Measurements from ENCODE around the gene GJA4.

DNA sequence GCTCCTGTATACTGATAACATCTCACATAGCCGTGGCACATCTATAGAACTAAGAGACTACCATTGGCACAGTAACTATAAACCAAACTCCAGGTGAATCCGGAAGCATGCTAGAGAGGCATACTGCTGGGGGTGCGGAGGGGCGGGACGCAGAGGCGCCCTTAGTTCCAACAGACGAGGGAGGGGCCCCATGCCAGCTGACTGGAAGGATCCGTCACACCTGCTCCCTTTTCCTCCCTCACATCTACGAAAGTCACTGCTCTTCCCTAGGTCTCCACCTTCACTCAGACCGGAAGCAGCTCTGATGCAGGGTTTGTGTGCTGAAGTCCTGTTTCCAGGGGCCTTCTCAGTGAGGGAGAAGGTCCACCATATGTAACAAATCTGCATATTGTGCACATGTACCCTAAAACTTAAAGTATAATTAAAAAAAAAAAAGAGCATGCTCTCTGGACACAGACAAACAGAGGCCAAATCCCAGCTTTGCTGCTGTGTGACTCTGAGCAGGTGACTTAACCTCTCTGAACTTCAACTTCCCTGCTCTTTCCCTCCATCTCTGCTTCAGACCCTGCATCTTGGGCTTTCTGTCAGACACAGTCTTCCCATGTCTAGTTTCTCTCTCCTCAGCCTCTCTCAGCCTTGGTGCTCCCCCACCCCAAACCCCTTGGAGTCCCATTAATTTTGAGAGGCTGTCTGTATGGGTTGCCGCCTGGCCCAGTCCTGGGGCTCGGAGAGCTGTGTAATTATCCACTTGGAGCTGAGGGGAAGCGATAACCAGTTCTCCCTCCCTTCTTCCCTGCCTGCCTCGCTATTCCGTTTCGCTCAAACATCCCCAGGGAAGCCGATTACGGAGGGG, 45.8 kb upstream of the GJA4 start:
- no peak for TF ChIP-seq TCF7 (IDR thresholded peaks at IDR 0.05; ENCODE audit: low read depth)
- TF ChIP-seq, protein P1, sequence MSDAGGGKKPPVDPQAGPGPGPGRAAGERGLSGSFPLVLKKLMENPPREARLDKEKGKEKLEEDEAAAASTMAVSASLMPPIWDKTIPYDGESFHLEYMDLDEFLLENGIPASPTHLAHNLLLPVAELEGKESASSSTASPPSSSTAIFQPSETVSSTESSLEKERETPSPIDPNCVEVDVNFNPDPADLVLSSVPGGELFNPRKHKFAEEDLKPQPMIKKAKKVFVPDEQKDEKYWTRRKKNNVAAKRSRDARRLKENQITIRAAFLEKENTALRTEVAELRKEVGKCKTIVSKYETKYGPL (CRISPR knock-in tag; IDR thresholded peaks at IDR 0.05): no peak
- TF ChIP-seq FOXP1 (IDR thresholded peaks at IDR 0.05): no peak
- TF ChIP-seq FOXP1 (CRISPR knock-in tag; IDR thresholded peaks at IDR 0.05): no peak
- no peak for TF ChIP-seq FOXK2 (IDR thresholded peaks at IDR 0.05)
- TF ChIP-seq ZNF747 (CRISPR knock-in tag; IDR thresholded peaks at IDR 0.05; ENCODE audit: borderline replicate concordance): no peak
- TF ChIP-seq, protein P2, sequence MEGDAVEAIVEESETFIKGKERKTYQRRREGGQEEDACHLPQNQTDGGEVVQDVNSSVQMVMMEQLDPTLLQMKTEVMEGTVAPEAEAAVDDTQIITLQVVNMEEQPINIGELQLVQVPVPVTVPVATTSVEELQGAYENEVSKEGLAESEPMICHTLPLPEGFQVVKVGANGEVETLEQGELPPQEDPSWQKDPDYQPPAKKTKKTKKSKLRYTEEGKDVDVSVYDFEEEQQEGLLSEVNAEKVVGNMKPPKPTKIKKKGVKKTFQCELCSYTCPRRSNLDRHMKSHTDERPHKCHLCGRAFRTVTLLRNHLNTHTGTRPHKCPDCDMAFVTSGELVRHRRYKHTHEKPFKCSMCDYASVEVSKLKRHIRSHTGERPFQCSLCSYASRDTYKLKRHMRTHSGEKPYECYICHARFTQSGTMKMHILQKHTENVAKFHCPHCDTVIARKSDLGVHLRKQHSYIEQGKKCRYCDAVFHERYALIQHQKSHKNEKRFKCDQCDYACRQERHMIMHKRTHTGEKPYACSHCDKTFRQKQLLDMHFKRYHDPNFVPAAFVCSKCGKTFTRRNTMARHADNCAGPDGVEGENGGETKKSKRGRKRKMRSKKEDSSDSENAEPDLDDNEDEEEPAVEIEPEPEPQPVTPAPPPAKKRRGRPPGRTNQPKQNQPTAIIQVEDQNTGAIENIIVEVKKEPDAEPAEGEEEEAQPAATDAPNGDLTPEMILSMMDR (CRISPR knock-in tag; IDR thresholded peaks at IDR 0.05): no peak

Data from HepG2 (cell line).